HepG2 (cell line): Measurements from ENCODE around the gene SLC7A6OS. TPM values are rescaled to one million over a fixed set of nuclear protein-coding genes. Genes with fewer than 3 reads are reported as not detected.

Experiments
- AGO1 ChIP-seq: fragments of 200-400 bp; formaldehyde crosslinking; IDR thresholded peaks from 2 replicates; pipeline ENCODE4 v1.6.1; 2017; ENCODE audit warnings: mild to moderate bottlenecking, low read depth, low read length, moderate library complexity; ENCODE audit not compliant: poor library complexity, severe bottlenecking
- BCLAF1 ChIP-seq: fragments of 450-650 bp; IDR thresholded peaks from 2 replicates; pipeline ENCODE4 v1.6.1; 2017; ENCODE audit warnings: mild to moderate bottlenecking
- BRD4 ChIP-seq: sonication (generic); formaldehyde crosslinking; IDR thresholded peaks from 2 replicates; pipeline ENCODE4 v1.4.0; 2020; ENCODE audit warnings: missing genetic modification reagents
- GATA4 ChIP-seq: sonication (generic); IDR thresholded peaks from 2 replicates; pipeline ENCODE4 v1.6.1; 2016; ENCODE audit warnings: antibody characterized with exemption, low read depth, borderline replicate concordance
- KLF12 ChIP-seq: sonication (generic); formaldehyde crosslinking; IDR thresholded peaks from 2 replicates; pipeline ENCODE4 v1.4.0; 2020; ENCODE audit warnings: missing genetic modification reagents, borderline replicate concordance
- MXD4 ChIP-seq: IDR thresholded peaks from 2 replicates; pipeline ENCODE4 v1.6.1; 2016; ENCODE audit warnings: mild to moderate bottlenecking, missing biosample characterization, missing genetic modification reagents
- PLRG1 ChIP-seq: fragments of 450-650 bp; conservative IDR thresholded peaks from 2 replicates; pipeline ENCODE4 v1.6.1; 2016
- SMAD1 ChIP-seq: sonication (generic); formaldehyde crosslinking; IDR thresholded peaks from 2 replicates; pipeline ENCODE4 v1.4.0; 2020; ENCODE audit warnings: missing genetic modification reagents, low read depth, mild to moderate bottlenecking, borderline replicate concordance
- SMARCC2 ChIP-seq: fragments of 450-650 bp; IDR thresholded peaks from 2 replicates; pipeline ENCODE4 v1.6.1; 2017; ENCODE audit warnings: antibody characterized with exemption, mild to moderate bottlenecking
- SOX6 ChIP-seq, 2 experiments: fragments of 450-650 bp in 1 of 2; sonication (generic) in 1 of 2; formaldehyde crosslinking in 1 of 2; IDR thresholded peaks; 2 replicates each; pipeline versions ENCODE4 v1.4.0 to v1.6.1; 2017 to 2020; ENCODE audit warnings: antibody characterized with exemption in 1 of 2, mild to moderate bottlenecking in 1 of 2, missing genetic modification reagents in 1 of 2
- SRF ChIP-seq: IDR thresholded peaks from 2 replicates; pipeline ENCODE4 v1.6.1; 2011; ENCODE audit warnings: mild to moderate bottlenecking, low read depth, low read length, moderate library complexity
- UBTF ChIP-seq: sonication (generic); formaldehyde crosslinking; IDR thresholded peaks from 2 replicates; pipeline ENCODE4 v1.4.0; 2020; ENCODE audit warnings: mild to moderate bottlenecking, missing genetic modification reagents
- YY1 ChIP-seq: IDR thresholded peaks from 2 replicates; pipeline ENCODE4 v1.6.1; 2011; ENCODE audit warnings: low read length, low read depth, moderate library complexity, mild to moderate bottlenecking; ENCODE audit not compliant: insufficient read depth, insufficient replicate concordance
- ZNF280B ChIP-seq: sonication (generic); formaldehyde crosslinking; IDR thresholded peaks from 2 replicates; pipeline ENCODE4 v1.5.0; 2020; ENCODE audit warnings: missing genetic modification reagents, mild to moderate bottlenecking, borderline replicate concordance
- ZNF562 ChIP-seq: sonication (generic); formaldehyde crosslinking; IDR thresholded peaks from 2 replicates; pipeline ENCODE4 v1.8.0; 2022; ENCODE audit warnings: missing genetic modification reagents, borderline replicate concordance
- ZNF607 ChIP-seq: sonication (generic); formaldehyde crosslinking; IDR thresholded peaks from 2 replicates; pipeline ENCODE4 v1.5.1; 2020; ENCODE audit warnings: missing genetic modification reagents, mild to moderate bottlenecking, borderline replicate concordance
- ZNF7 ChIP-seq: IDR thresholded peaks from 2 replicates; pipeline ENCODE4 v1.6.1; 2016; ENCODE audit warnings: missing biosample characterization, missing genetic modification reagents
- ZNF704 ChIP-seq: sonication (generic); formaldehyde crosslinking; IDR thresholded peaks from 2 replicates; pipeline ENCODE4 v1.8.1; 2023; ENCODE audit warnings: mild to moderate bottlenecking, inconsistent platforms, moderate library complexity, missing genetic modification reagents, borderline replicate concordance
- polyA plus RNA-seq, 8 experiments: library from polyadenylated mRNA; depleted of rRNA in 3 of 8; stranded (reverse) in 7 of 8; unstranded in 1 of 8; fragments of >200 nt; fragmentation: Illumina TruSeq in 4 of 8; extraction: Trizol in 4 of 8; gene quantifications; 2 replicates each; pipeline versions ENCODE4 v1.2.1 to v1.2.3, GENCODE V29; 2011 to 2016; ENCODE audit warnings: low read depth in 4 of 8, missing spikeins in 1 of 8, mixed read lengths in 1 of 8; ENCODE audit not compliant: insufficient read depth in 1 of 8
- total RNA-seq, 5 experiments: library from RNA; depleted of rRNA; stranded (reverse); fragments of >200 nt; fragmentation: Illumina TruSeq; extraction: Trizol; gene quantifications; 2 replicates each; pipeline ENCODE4 v1.2.3, GENCODE V29; 2016; ENCODE audit warnings: low read depth in 1 of 5

The SLC7A6OS gene
- total and polyA plus RNA-seq, 2 of the 13 experiments (the other 11 are each of a cell fraction or from before 2014, with no cell fraction given), result 11.2 to 21.5 TPM

- TF ChIP-seq BCLAF1 (no peak), GATA4 (peak; percentile 46; the same call in 1 of the 2 replicates), SMARCC2 (peak; percentile 2; the same call in 1 of the 2 replicates), ZNF7 (no peak), SOX6 (IDR thresholded peaks at IDR 0.05) (no peak), SOX6 (CRISPR knock-in tag; IDR thresholded peaks at IDR 0.05) (peak; percentile 81), ZNF704 (CRISPR knock-in tag) (peak; percentile 22; the same call in 1 of the 2 replicates), ZNF280B (CRISPR knock-in tag) (no peak; the same call in 1 of the 2 replicates), ZNF607 (peak; percentile 56; the same call in 1 of the 2 replicates), ZNF562 (CRISPR knock-in tag) (no peak), SRF (no peak), UBTF (CRISPR knock-in tag) (peak; percentile 84), BRD4 (CRISPR knock-in tag) (no peak), AGO1 (no peak), MXD4 (CRISPR knock-in tag) (peak; percentile 92), SMAD1 (peak; percentile 79; the same call in 1 of the 2 replicates), PLRG1 (no peak), YY1 (peak; percentile 43), KLF12 (peak; percentile 33; the same call in 1 of the 2 replicates)
Measured at GRCh38 chr16:68257906-68258800, 52.6 kb downstream of the SLC7A6OS start (continued).
